ENCODE data around the gene TMEM50B. TPM values are rescaled to one million over a fixed set of nuclear protein-coding genes. Genes with fewer than 3 reads are reported as not detected.
A peak's percentile ranks its signal among the peaks of the same experiment; 100 is the strongest.
"Not testable (repeated sequence)": the region's sequence is repeated elsewhere in the genome, so short reads cannot be mapped to it uniquely, and the experiment has no call there.

Gene TMEM50B
- total RNA-seq, 1 donor from 2014 or later, result 44.0 TPM

DNA sequence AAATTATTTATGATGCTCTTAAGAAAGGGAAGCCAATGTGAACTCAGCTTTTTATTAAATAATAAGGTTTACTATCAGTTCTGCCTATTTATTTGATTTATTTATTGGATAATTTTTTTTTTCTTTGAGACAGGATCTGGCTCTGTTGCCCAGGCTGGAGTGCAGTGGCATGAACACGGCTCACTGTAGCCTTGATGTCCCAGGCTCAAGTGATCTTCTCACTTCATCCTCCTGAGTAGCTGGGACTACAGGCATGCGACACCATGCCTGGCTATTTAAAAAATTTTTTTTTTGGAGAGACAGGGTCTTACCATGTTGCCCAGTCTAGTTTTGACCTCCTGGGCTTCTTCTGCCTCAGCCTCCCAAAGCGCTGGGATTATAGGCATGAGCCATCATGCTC, 32.7 kb upstream of the TMEM50B start:
- Mint-ChIP-seq H3K9me3 (ENCODE audit: unreplicated experiment) (no peaks in the 10 kb centered on the region), H3K4me1 (ENCODE audit: unreplicated experiment) (no peaks in the 10 kb centered on the region), H3K4me3 (ENCODE audit: unreplicated experiment) (no peak overlapping the region), H3K27me3 (ENCODE audit: unreplicated experiment) (no peaks in the 10 kb centered on the region), H3K36me3 (ENCODE audit: unreplicated experiment) (peaks cover 45% of the 10 kb centered on the region), H3K27ac (ENCODE audit: unreplicated experiment) (no peak overlapping the region)
- TF ChIP-seq, protein P1, sequence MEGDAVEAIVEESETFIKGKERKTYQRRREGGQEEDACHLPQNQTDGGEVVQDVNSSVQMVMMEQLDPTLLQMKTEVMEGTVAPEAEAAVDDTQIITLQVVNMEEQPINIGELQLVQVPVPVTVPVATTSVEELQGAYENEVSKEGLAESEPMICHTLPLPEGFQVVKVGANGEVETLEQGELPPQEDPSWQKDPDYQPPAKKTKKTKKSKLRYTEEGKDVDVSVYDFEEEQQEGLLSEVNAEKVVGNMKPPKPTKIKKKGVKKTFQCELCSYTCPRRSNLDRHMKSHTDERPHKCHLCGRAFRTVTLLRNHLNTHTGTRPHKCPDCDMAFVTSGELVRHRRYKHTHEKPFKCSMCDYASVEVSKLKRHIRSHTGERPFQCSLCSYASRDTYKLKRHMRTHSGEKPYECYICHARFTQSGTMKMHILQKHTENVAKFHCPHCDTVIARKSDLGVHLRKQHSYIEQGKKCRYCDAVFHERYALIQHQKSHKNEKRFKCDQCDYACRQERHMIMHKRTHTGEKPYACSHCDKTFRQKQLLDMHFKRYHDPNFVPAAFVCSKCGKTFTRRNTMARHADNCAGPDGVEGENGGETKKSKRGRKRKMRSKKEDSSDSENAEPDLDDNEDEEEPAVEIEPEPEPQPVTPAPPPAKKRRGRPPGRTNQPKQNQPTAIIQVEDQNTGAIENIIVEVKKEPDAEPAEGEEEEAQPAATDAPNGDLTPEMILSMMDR (IDR thresholded peaks at IDR 0.05), result no peak
- no peak for DNase-seq (ENCODE audit: extremely low spot score, unreplicated experiment)

DNA sequence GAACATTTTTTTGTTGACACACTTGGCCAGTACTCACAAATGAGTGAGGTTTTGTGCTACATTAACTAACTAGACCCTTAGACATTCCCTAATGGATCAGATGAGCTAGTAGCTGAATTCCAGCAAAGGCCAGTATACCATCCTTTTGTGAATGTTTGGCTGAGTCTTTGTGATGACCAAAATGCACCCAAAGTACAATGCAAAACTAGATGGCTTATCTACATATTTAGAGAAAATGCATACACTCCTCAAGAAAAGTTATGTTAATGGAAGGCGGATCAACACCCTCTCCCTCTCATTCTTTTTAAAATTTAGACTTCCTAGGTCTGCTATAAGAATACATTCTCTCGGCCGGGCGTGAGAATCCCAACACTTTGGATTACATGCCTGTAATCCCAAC, 31.9 kb upstream of the TMEM50B start:
- TF ChIP-seq, protein P1 (IDR thresholded peaks at IDR 0.05), result no peak
- Mint-ChIP-seq H3K27ac (ENCODE audit: unreplicated experiment) (no peak overlapping the region), H3K4me3 (ENCODE audit: unreplicated experiment) (no peak overlapping the region), H3K36me3 (ENCODE audit: unreplicated experiment) (peaks cover 44% of the 10 kb centered on the region), H3K9me3 (ENCODE audit: unreplicated experiment) (peaks cover 5% of the 10 kb centered on the region), H3K27me3 (ENCODE audit: unreplicated experiment) (no peaks in the 10 kb centered on the region), H3K4me1 (ENCODE audit: unreplicated experiment) (no peaks in the 10 kb centered on the region)
- no peak for DNase-seq (ENCODE audit: extremely low spot score, unreplicated experiment)

DNA sequence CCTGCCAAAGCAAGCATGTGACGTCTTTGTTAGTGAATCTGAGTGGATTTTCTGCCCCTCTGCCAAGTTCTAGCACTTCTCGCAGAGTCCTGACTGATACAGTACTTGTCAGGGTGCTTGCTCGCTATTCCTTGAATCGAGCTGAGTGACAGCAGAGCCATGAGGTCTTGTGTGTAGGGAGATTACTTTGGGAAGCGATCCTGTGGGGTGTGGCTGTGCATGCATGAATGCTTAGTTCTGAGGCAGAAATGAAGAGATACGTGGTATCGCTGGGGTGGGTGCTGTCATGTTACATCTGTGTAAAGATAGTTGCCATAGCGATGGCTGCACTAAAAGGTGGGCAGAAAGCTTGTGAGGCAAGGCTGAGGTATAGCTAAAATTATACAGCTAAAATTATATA, 31.1 kb upstream of the TMEM50B start:
- Mint-ChIP-seq H3K9me3 (ENCODE audit: unreplicated experiment) (peaks cover 5% of the 10 kb centered on the region), H3K36me3 (ENCODE audit: unreplicated experiment) (peaks cover 42% of the 10 kb centered on the region), H3K27me3 (ENCODE audit: unreplicated experiment) (no peaks in the 10 kb centered on the region), H3K4me1 (ENCODE audit: unreplicated experiment) (no peaks in the 10 kb centered on the region), H3K27ac (ENCODE audit: unreplicated experiment) (no peak overlapping the region), H3K4me3 (ENCODE audit: unreplicated experiment) (no peak overlapping the region)
- DNase-seq (ENCODE audit: extremely low spot score, unreplicated experiment), result no peak
- TF ChIP-seq, protein P1 (IDR thresholded peaks at IDR 0.05), result no peak

DNA sequence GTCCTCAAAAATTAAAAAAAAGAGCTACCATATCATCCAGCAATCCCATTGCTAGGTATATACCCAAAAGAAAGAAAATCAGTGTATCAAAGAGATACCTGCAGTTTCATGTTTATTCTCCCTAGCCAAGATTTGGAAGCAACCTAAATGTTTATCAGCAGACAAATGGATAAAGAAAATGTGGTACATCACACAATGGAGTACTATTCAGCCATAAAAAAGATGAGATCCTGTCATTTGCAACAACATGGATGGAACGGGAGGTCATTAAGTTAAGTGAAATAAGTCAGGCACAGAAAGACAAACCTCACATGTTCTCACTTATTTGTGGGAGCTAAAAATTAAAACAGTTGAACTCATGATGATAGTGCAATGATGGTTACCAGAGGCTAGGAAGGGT, 27.2 kb upstream of the TMEM50B start:
- not testable (repeated sequence) for H3K27ac Mint-ChIP-seq (ENCODE audit: unreplicated experiment); H3K4me3 Mint-ChIP-seq (ENCODE audit: unreplicated experiment); H3K9me3 Mint-ChIP-seq (ENCODE audit: unreplicated experiment); DNase-seq (ENCODE audit: extremely low spot score, unreplicated experiment); H3K4me1 Mint-ChIP-seq (ENCODE audit: unreplicated experiment); H3K27me3 Mint-ChIP-seq (ENCODE audit: unreplicated experiment)
- H3K36me3 Mint-ChIP-seq (ENCODE audit: unreplicated experiment), result peaks cover 49% of the 10 kb centered on the region

DNA sequence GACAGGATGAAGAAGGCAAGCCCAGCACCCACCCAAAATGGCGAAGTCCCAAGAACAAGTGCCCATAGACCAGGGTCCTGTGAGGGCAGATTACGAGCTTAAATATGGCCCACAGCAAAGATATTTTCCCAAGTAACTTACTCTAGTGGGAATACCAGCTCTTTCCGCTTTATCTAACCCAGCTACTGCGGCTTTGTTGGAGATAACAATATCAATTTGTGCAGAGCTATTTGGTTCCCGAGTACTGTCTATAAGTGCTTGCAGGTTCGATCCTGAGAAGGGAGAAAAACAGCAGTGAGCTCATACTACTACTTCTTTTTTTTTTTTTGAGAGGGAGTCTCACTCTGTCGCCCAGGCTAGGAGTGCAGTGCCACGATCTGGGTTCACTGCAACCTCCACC, 26.1 kb upstream of the TMEM50B start:
- no peak overlapping the region for H3K4me3 Mint-ChIP-seq (ENCODE audit: unreplicated experiment)
- H3K27me3 Mint-ChIP-seq (ENCODE audit: unreplicated experiment), result no peaks in the 10 kb centered on the region
- H3K4me1 Mint-ChIP-seq (ENCODE audit: unreplicated experiment), result no peaks in the 10 kb centered on the region
- peaks cover 44% of the 10 kb centered on the region for H3K36me3 Mint-ChIP-seq (ENCODE audit: unreplicated experiment)
- peaks cover 5% of the 10 kb centered on the region for H3K9me3 Mint-ChIP-seq (ENCODE audit: unreplicated experiment)
- DNase-seq (ENCODE audit: extremely low spot score, unreplicated experiment), result peak; percentile 27
- TF ChIP-seq, protein P1 (IDR thresholded peaks at IDR 0.05), result no peak
- H3K27ac Mint-ChIP-seq (ENCODE audit: unreplicated experiment), result no peak overlapping the region

DNA sequence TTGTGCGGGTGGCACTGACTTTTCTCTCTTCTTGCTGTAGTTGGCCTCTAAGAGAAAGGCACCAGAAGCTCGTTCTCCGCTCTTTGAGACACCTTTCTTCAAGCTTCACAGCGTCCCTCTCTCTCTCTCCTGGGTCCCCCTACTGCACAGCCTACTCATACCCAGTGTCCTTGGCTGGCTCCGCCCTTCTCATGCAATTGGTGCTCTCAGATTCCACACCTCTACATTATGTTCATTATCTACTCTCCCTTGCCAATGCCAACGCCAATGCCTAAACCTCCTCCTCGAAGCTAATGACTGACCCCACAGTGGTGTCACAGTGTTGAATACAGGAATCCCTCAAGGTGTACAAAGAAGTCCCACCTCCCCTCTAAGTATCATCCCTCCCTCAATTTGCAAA, 16.6 kb upstream of the TMEM50B start:
- TF ChIP-seq, protein P1 (IDR thresholded peaks at IDR 0.05), result no peak
- Mint-ChIP-seq H3K9me3 (ENCODE audit: unreplicated experiment) (no peaks in the 10 kb centered on the region), H3K36me3 (ENCODE audit: unreplicated experiment) (no peaks in the 10 kb centered on the region), H3K4me3 (ENCODE audit: unreplicated experiment) (no peak overlapping the region), H3K27me3 (ENCODE audit: unreplicated experiment) (peaks cover 2% of the 10 kb centered on the region), H3K4me1 (ENCODE audit: unreplicated experiment) (peaks cover 6% of the 10 kb centered on the region), H3K27ac (ENCODE audit: unreplicated experiment) (no peak overlapping the region)
- DNase-seq (ENCODE audit: extremely low spot score, unreplicated experiment), result no peak

Data from osteocyte (in vitro differentiated cells).